Ovary (tissue), 9 donors: ENCODE measurements around the gene SLC22A2. TPM values are rescaled to one million over a fixed set of nuclear protein-coding genes. Genes with fewer than 3 reads are reported as not detected.

Experiments
- DNase-seq, 5 donors: peaks; one replicate each; pipeline ENCODE4 v3.0.0-alpha.2; 2019 to 2020
- H3K27ac ChIP-seq, 2 donors: fragments of 200-600 bp; one replicate each; pipeline versions ENCODE4 v1.5.1 to v1.8.0; 2019 to 2022
- H3K27me3 ChIP-seq: fragments of 200-600 bp; one replicate; pipeline ENCODE4 v1.8.0; 2022
- H3K36me3 ChIP-seq: fragments of 200-600 bp; sonication (generic); one replicate; pipeline ENCODE4 v1.5.1; 2019
- H3K4me1 ChIP-seq: one replicate; pipeline ENCODE4 v1.8.1; 2013; ENCODE audit warnings: mild to moderate bottlenecking, moderate library complexity; ENCODE audit not compliant: insufficient read depth
- H3K4me3 ChIP-seq: fragments of 200-600 bp; sonication (generic); one replicate; pipeline ENCODE4 v1.5.1; 2017
- H3K9me3 ChIP-seq, 2 donors: fragments of 200-600 bp in 1 of 2; sonication (generic) in 1 of 2; one replicate each; pipeline versions ENCODE4 v1.5.1 to v1.8.1; 2013 to 2019; ENCODE audit warnings: mild to moderate bottlenecking in 1 of 2, moderate library complexity in 1 of 2
- EP300 ChIP-seq: sonication (generic); formaldehyde crosslinking; IDR thresholded peaks from one replicate; pipeline ENCODE4 v1.6.1; 2017; ENCODE audit warnings: antibody characterized with exemption
- POLR2A ChIP-seq: fragments of 450-650 bp; IDR thresholded peaks from one replicate; pipeline ENCODE4 v1.6.1; 2017; ENCODE audit warnings: antibody characterized with exemption, mild to moderate bottlenecking, moderate library complexity
- WGBS, 3 donors: extraction: QIAGEN DNeasy Blood & Tissue Kit in 1 of 3; methylation state at CpG; one replicate each; pipeline versions ENCODE4 v1.1.5 to v1.1.7; 2013 to 2017; 5-methylcytosine and 5-hydroxymethylcytosine counted together
- intact Hi-C, 4 donors: fragments of 100-400 bp; cut with DNase I; formaldehyde crosslinking; loops; one replicate each; pipeline versions ENCODE4 v1.11.0 to v1.15.1; 2022 to 2023
- polyA plus RNA-seq, 2 donors: library from polyadenylated mRNA; stranded (reverse); fragments of 200-250 nt in 1 of 2; fragments of 350-450 nt in 1 of 2; fragmentation: Illumina TruSeq in 1 of 2; extraction: RNeasy Lipid Tissue Mini Kit (QIAGEN cat#74804) in 1 of 2; gene quantifications; one replicate each; pipeline ENCODE4 v1.2.3, GENCODE V29; 2013 to 2014
- total RNA-seq, 7 donors: library from RNA; depleted of rRNA in 2 of 7; stranded (reverse); fragments of >200 nt in 2 of 7; fragmentation: NEBNext Ultra II Directional in 3 of 7; extraction: Animal tissue kit (Norgen Biotek cat#: 25700) in 3 of 7; gene quantifications; one replicate each; pipeline versions ENCODE4 v1.1.0 to v1.2.4, GENCODE V29; 2016 to 2023
- TF ChIP-seq, protein P1 (sequence below), 3 donors: fragments of 450-650 bp in 2 of 3; fragments of 200-600 bp in 1 of 3; IDR thresholded peaks; one replicate each; pipeline versions ENCODE4 v1.5.1 to v1.8.0; 2016 to 2022; ENCODE audit warnings: antibody characterized with exemption in 3 of 3, mild to moderate bottlenecking in 1 of 3
- donor health status: DM: no; HTN: no; CAD: no; lungs with moderate emphysema.
- donor health status: DM: no; HTN: no; CAD: no.
- donor health status: Bipolar disorder and iron deficiency.
- donor health status: DM: yes; HTN: yes; CAD: no.
- donor health status: DM: no; HTN: no; CAD: no.
- donor health status: DM: yes; HTN: yes; CAD: no.

The SLC22A2 gene
- total and polyA plus RNA-seq, 9 donors, result 0.10 to 0.20 (median 0.16) TPM; not detected in 6

- H3K36me3 ChIP-seq, result no peaks in the 10 kb centered on the region
- TF ChIP-seq, protein P1, sequence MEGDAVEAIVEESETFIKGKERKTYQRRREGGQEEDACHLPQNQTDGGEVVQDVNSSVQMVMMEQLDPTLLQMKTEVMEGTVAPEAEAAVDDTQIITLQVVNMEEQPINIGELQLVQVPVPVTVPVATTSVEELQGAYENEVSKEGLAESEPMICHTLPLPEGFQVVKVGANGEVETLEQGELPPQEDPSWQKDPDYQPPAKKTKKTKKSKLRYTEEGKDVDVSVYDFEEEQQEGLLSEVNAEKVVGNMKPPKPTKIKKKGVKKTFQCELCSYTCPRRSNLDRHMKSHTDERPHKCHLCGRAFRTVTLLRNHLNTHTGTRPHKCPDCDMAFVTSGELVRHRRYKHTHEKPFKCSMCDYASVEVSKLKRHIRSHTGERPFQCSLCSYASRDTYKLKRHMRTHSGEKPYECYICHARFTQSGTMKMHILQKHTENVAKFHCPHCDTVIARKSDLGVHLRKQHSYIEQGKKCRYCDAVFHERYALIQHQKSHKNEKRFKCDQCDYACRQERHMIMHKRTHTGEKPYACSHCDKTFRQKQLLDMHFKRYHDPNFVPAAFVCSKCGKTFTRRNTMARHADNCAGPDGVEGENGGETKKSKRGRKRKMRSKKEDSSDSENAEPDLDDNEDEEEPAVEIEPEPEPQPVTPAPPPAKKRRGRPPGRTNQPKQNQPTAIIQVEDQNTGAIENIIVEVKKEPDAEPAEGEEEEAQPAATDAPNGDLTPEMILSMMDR (IDR thresholded peaks at IDR 0.05), result no peak
- H3K4me3 ChIP-seq, result no peak overlapping the region
- H3K27ac ChIP-seq, result no peak overlapping the region
- intact Hi-C loops, result no loop called here
- no peaks in the 10 kb centered on the region for H3K27me3 ChIP-seq
- no peaks in the 10 kb centered on the region for H3K9me3 ChIP-seq
- H3K4me1 ChIP-seq, result no peaks in the 10 kb centered on the region
- no peak for DNase-seq
- WGBS, 3 donors, result 38 to 44% (median 43%) methylated on average over 6 of the region's 6 CpGs
Measured at GRCh38 chr6:160170018-160170680, 88.5 kb downstream of the SLC22A2 start.

GRCh38 chr6:160167604-160168399, 90.8 kb downstream of the SLC22A2 start:
- intact Hi-C loops, result no loop called here

More at GRCh38 chr6:160167604-160168399, 90.8 kb downstream of the SLC22A2 start:
- Histone ChIP-seq H3K9me3 (no peaks in the 10 kb centered on the region), H3K27me3 (no peaks in the 10 kb centered on the region), H3K4me1 (no peaks in the 10 kb centered on the region), H3K27ac (no peak overlapping the region), H3K4me3 (no peak overlapping the region), H3K36me3 (no peaks in the 10 kb centered on the region)
- TF ChIP-seq EP300 (no peak), POLR2A (no peak)
- TF ChIP-seq, protein P1 (IDR thresholded peaks at IDR 0.05), result no peak
- no peak for DNase-seq
- 78 to 84% (median 83%) methylated on average over 7 of the region's 7 CpGs for WGBS, 3 donors

Other genes starting within 250 kb of the SLC22A2 start
- gene SLC22A1, start 137.0 kb downstream of the SLC22A2 start, total RNA-seq, result 1 to 10 TPM in 6 of 7 donors, under 1 TPM in 1; 0.23 to 2.4 (median 1.1) TPM
- under 1 TPM in 1 of 2 donors, not detected in 1; 0.29 TPM for gene SLC22A1, start 137.0 kb downstream of the SLC22A2 start, polyA plus RNA-seq
- 10 to 100 TPM; 18.9 to 42.5 (median 30.5) TPM for gene SLC22A3, start 89.6 kb upstream of the SLC22A2 start, total RNA-seq
- 10 to 100 TPM; 13.5 to 34.6 TPM for gene SLC22A3, start 89.6 kb upstream of the SLC22A2 start, polyA plus RNA-seq